WERI-Rb-1 (cell line): ENCODE measurements around the gene TCF12.

ENCODE experiments used
- DNase-seq: peaks from one replicate; pipeline ENCODE4 v3.0.0-alpha.2; 2020
- H3K27ac ChIP-seq: fragments of 250-450 bp; sonication (Bioruptor Pico); 2 replicates; pipeline ENCODE4 v1.5.1; 2020; ENCODE audit warnings: mild to moderate bottlenecking, moderate library complexity
- H3K27me3 ChIP-seq: fragments of 250-450 bp; sonication (Bioruptor Pico); 2 replicates; pipeline ENCODE4 v1.5.1; 2021; ENCODE audit warnings: mild to moderate bottlenecking, low read depth, moderate library complexity; ENCODE audit not compliant: insufficient read depth, severe bottlenecking
- H3K36me3 ChIP-seq: fragments of 250-450 bp; sonication (Bioruptor Pico); 2 replicates; pipeline ENCODE4 v1.5.1; 2020; ENCODE audit warnings: mild to moderate bottlenecking, moderate library complexity
- H3K4me3 ChIP-seq: 2 replicates; pipeline ENCODE4 v1.5.1; 2011; ENCODE audit warnings: low read depth, mild to moderate bottlenecking, control low read depth, low read length
- H3K9me3 ChIP-seq: fragments of 250-450 bp; sonication (Bioruptor Pico); 2 replicates; pipeline ENCODE4 v1.5.1; 2021; ENCODE audit warnings: mild to moderate bottlenecking, moderate library complexity; ENCODE audit not compliant: severe bottlenecking
- CTCF ChIP-seq: IDR thresholded peaks from 2 replicates; pipeline ENCODE4 v1.5.1; 2011; ENCODE audit warnings: low read depth, mild to moderate bottlenecking, control low read depth, inconsistent platforms, low read length

TCF12 gene

DNA sequence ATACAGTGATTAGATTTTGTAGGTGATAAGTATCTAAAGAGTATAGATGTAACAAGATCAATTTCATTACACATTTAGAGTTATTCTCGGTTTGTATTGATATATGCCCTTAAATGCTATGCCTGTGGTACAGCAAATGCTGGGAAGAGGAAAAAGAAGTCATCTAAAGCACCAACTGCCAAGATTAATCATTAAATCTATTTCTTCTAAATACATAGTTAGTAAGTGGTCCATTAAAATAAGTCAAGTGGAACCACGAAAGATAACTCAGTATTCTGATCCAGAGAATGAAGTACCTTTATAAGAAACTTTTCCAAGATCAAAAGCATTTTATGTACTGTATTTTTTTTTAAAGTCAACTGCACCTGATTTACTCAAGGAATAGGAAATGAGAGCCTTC is 315.7 kb downstream of the TCF12 start:
- 0 out of 2 replicates have a peak overlapping the region, but pooled peaks have one; percentile 3 for H3K27ac ChIP-seq
- DNase-seq, result no peak
- H3K27me3 ChIP-seq, result no peaks in the 10 kb centered on the region
- TF ChIP-seq CTCF, result no peak
- H3K36me3 ChIP-seq, result peaks cover 83% of the 10 kb centered on the region
- no peaks in the 10 kb centered on the region for H3K9me3 ChIP-seq
- H3K4me3 ChIP-seq, result no peak overlapping the region

DNA sequence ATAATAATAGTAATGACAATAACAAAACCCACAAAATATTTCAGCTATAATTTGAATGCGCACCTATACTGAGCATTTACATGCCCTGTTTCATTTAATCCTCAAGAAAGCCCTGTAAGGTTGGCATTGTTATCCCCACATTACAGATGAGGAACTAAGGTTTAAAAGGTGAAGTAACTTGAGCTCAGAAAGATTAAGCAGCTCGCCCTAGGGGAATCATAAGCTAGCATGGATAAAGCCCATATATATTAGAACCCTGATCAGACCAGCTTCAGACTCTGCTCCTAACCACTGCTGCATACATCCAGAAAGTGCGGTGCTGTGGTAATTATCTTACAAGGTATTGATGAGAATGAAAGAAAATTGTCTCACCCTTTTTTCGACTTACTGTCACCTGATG is 316.7 kb downstream of the TCF12 start:
- Histone ChIP-seq H3K27ac (no peak overlapping the region), H3K9me3 (no peaks in the 10 kb centered on the region), H3K27me3 (no peaks in the 10 kb centered on the region), H3K36me3 (peaks cover 88% of the 10 kb centered on the region), H3K4me3 (no peak overlapping the region)
- DNase-seq, result no peak
- no peak for TF ChIP-seq CTCF

DNA sequence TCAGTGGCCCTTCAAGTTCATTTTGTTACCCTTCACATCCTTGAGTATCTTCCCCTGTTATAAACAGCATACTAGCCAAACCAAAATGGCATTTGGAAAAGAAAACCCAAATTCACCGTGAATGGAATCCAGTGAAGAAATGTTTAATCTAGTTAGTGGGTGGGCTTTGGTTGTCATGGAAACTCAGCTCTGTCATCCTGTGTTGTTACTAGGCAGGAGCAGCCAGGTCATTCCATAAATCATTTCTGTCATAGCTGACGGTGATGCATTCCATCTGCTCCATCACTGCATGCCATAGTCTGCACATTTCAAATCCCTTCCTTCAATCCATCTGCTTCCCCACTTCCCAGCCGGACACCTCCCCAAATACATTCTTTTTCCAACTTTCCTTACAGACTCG is 317.4 kb downstream of the TCF12 start:
- no peak for DNase-seq
- no peak for TF ChIP-seq CTCF
- Histone ChIP-seq H3K27me3 (no peaks in the 10 kb centered on the region), H3K27ac (no peak overlapping the region; the same call in 1 of the 2 replicates), H3K36me3 (peaks cover 93% of the 10 kb centered on the region), H3K4me3 (no peak overlapping the region), H3K9me3 (no peaks in the 10 kb centered on the region)

- Histone ChIP-seq H3K27ac (no peak overlapping the region), H3K9me3 (no peaks in the 10 kb centered on the region), H3K27me3 (no peaks in the 10 kb centered on the region), H3K36me3 (peaks cover 93% of the 10 kb centered on the region), H3K4me3 (no peak overlapping the region)
- no peak for DNase-seq
- TF ChIP-seq CTCF, result no peak
Measured at GRCh38 chr15:57236561-57237300, 318.3 kb downstream of the TCF12 start.

GRCh38 chr15:57237301-57237642 is 318.8 kb downstream of the TCF12 start:
- no peak overlapping the region for H3K27ac ChIP-seq
- H3K36me3 ChIP-seq, result peaks cover 93% of the 10 kb centered on the region

More at GRCh38 chr15:57237301-57237642, 318.8 kb downstream of the TCF12 start:
- Histone ChIP-seq H3K4me3 (no peak overlapping the region), H3K27me3 (no peaks in the 10 kb centered on the region), H3K9me3 (no peaks in the 10 kb centered on the region)
- no peak for DNase-seq
- no peak for TF ChIP-seq CTCF
